Mesenchymal stem cell (in vitro differentiated cells and primary cell): ENCODE data around the gene AGK.

Experiments used
- DNase-seq: peaks from one replicate; pipeline ENCODE4 v3.0.0-alpha.2; 2013
- H2AFZ ChIP-seq: one replicate; pipeline ENCODE4 v1.6.1; 2013; ENCODE audit warnings: low read depth, mild to moderate bottlenecking, control low read depth, inconsistent platforms, low read length, moderate library complexity
- H2AK5ac ChIP-seq: 2 replicates; pipeline ENCODE4 v1.6.1; 2013; ENCODE audit warnings: low read length, moderate library complexity, mild to moderate bottlenecking, inconsistent platforms; ENCODE audit not compliant: severe bottlenecking
- H2BK120ac ChIP-seq: one replicate; pipeline ENCODE4 v1.6.1; 2013; ENCODE audit warnings: low read depth, mild to moderate bottlenecking, inconsistent platforms, low read length, moderate library complexity
- H2BK12ac ChIP-seq, 2 experiments: one replicate each; pipeline ENCODE4 v1.6.1; 2013; ENCODE audit warnings: inconsistent platforms in 2 of 2, low read length in 2 of 2, mild to moderate bottlenecking in 2 of 2, moderate library complexity in 2 of 2, control low read depth in 1 of 2
- H2BK15ac ChIP-seq: one replicate; pipeline ENCODE4 v1.6.1; 2013; ENCODE audit warnings: mild to moderate bottlenecking, low read depth, inconsistent platforms; ENCODE audit not compliant: poor library complexity, severe bottlenecking
- H2BK5ac ChIP-seq: 2 replicates; pipeline ENCODE4 v1.6.1; 2013; ENCODE audit warnings: low read depth, mild to moderate bottlenecking, low read length, control low read depth, inconsistent platforms; ENCODE audit not compliant: poor library complexity, severe bottlenecking
- H3K14ac ChIP-seq, 2 experiments: one replicate each; pipeline ENCODE4 v1.6.1; 2013; ENCODE audit warnings: inconsistent platforms in 2 of 2, low read length in 2 of 2, control low read depth in 1 of 2, mild to moderate bottlenecking in 1 of 2, moderate library complexity in 1 of 2
- H3K18ac ChIP-seq, 2 experiments: one replicate each; pipeline ENCODE4 v1.6.1; 2013; ENCODE audit warnings: inconsistent platforms in 2 of 2, low read length in 2 of 2, control low read depth in 1 of 2, low read depth in 1 of 2, mild to moderate bottlenecking in 1 of 2
- H3K23ac ChIP-seq, 2 experiments: one replicate each; pipeline ENCODE4 v1.6.1; 2013; ENCODE audit warnings: inconsistent platforms in 2 of 2, low read length in 2 of 2, mild to moderate bottlenecking in 2 of 2, moderate library complexity in 2 of 2, control low read depth in 1 of 2
- H3K27ac ChIP-seq: 2 replicates; pipeline ENCODE4 v1.5.1; 2013; ENCODE audit warnings: mild to moderate bottlenecking, moderate library complexity, low read length, control low read depth, inconsistent platforms; ENCODE audit not compliant: poor library complexity, severe bottlenecking
- H3K27me3 ChIP-seq, 2 experiments: 2 replicates each; pipeline versions ENCODE4 v1.6.1 to v1.7.0; 2013; ENCODE audit warnings: low read length in 2 of 2, mild to moderate bottlenecking in 2 of 2, moderate library complexity in 2 of 2, control low read depth in 1 of 2, inconsistent platforms in 1 of 2; ENCODE audit not compliant: control insufficient read depth in 1 of 2, insufficient read depth in 1 of 2
- H3K36me3 ChIP-seq, 2 experiments: 2 replicates each; pipeline versions ENCODE4 v1.6.1 to v1.7.0; 2013; ENCODE audit warnings: low read length in 2 of 2, control low read depth in 1 of 2, inconsistent platforms in 1 of 2, low read depth in 1 of 2, mild to moderate bottlenecking in 1 of 2; ENCODE audit not compliant: insufficient read depth in 2 of 2, control insufficient read depth in 1 of 2
- H3K4ac ChIP-seq, 2 experiments: one replicate each; pipeline ENCODE4 v1.6.1; 2013; ENCODE audit warnings: inconsistent platforms in 2 of 2, low read length in 2 of 2, mild to moderate bottlenecking in 2 of 2, moderate library complexity in 2 of 2, control low read depth in 1 of 2, low read depth in 1 of 2
- H3K4me1 ChIP-seq: 2 replicates; pipeline ENCODE4 v1.6.1; 2013; ENCODE audit warnings: low read depth, low read length, control low read depth; ENCODE audit not compliant: control insufficient read depth, insufficient read depth
- H3K4me2 ChIP-seq: 2 replicates; pipeline ENCODE4 v1.6.1; 2013; ENCODE audit warnings: low read length, mild to moderate bottlenecking, inconsistent platforms; ENCODE audit not compliant: poor library complexity, severe bottlenecking
- H3K4me3 ChIP-seq, 2 experiments: 2 replicates each; pipeline versions ENCODE4 v1.5.1 to v1.7.0; 2013; ENCODE audit warnings: low read length in 2 of 2, mild to moderate bottlenecking in 2 of 2, control low read depth in 1 of 2, low read depth in 1 of 2; ENCODE audit not compliant: insufficient read depth in 1 of 2
- H3K79me1 ChIP-seq: replicated peaks from 2 replicates; pipeline ENCODE4 v1.6.1; 2013; ENCODE audit warnings: mild to moderate bottlenecking, control low read depth, low read length, inconsistent platforms; ENCODE audit not compliant: poor library complexity, severe bottlenecking
- H3K9ac ChIP-seq: 2 replicates; pipeline ENCODE4 v1.7.0; 2013; ENCODE audit warnings: mild to moderate bottlenecking, low read length, moderate library complexity
- H3K9me3 ChIP-seq: 2 replicates; pipeline ENCODE4 v1.7.0; 2013; ENCODE audit warnings: mild to moderate bottlenecking, low read length; ENCODE audit not compliant: control insufficient read depth
- H4K8ac ChIP-seq: one replicate; pipeline ENCODE4 v1.6.1; 2013; ENCODE audit warnings: inconsistent platforms, mild to moderate bottlenecking, low read length, moderate library complexity
- H4K91ac ChIP-seq: one replicate; pipeline ENCODE4 v1.6.1; 2013; ENCODE audit warnings: mild to moderate bottlenecking, low read length, inconsistent platforms
- WGBS: methylation state at CpG from one replicate; pipeline ENCODE4 v1.1.7; 2013; ENCODE audit warnings: mixed read lengths; 5-methylcytosine and 5-hydroxymethylcytosine counted together

Gene AGK

DNA sequence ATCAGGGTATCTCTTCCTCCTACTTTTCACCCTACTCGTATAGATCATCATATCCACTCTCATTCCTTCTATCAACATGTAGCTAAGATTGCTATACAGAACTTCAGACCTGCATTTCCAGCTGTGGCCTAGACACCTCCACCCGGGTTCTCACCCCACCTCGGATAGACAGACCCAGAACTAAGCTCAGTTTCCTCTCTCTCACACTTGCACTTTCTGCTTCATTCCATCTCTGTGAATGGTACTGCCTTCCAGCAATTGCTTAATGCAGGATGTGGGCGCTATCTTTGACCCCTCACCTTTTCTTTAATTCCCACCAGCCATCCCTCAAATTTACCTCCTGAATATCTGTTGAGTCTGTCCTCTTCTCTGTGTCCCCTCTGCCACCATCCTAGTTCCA lies 35.7 kb downstream of the AGK start:
- Histone ChIP-seq H3K18ac (peak overlapping the region in 1 of 2 experiments; percentile 4), H2AFZ (no peak overlapping the region), H3K4me2 (no peak overlapping the region), H3K9me3 (no peaks in the 10 kb centered on the region), H3K36me3 (peaks cover 0 to 2% of the 10 kb centered on the region in 2 experiments), H2BK120ac (no peak overlapping the region), H2AK5ac (peak overlapping the region; percentile 78), H4K8ac (no peak overlapping the region), H3K9ac (peak overlapping the region; percentile 64), H3K27ac (peak overlapping the region; percentile 97), H3K4ac (no peak overlapping the region), H3K27me3 (no peaks in the 10 kb centered on the region), H3K14ac (no peak overlapping the region), H3K79me1 (peaks cover 14% of the 10 kb centered on the region), H3K4me3 (no peak overlapping the region), H3K4me1 (peaks cover 4% of the 10 kb centered on the region), H2BK5ac (no peak overlapping the region), H3K23ac (no peak overlapping the region), H4K91ac (no peak overlapping the region), H2BK12ac (no peak overlapping the region), H2BK15ac (no peak overlapping the region)
- WGBS = 82% methylated on average over 4 of the region's 4 CpGs
- DNase-seq = peak; percentile 9

DNA sequence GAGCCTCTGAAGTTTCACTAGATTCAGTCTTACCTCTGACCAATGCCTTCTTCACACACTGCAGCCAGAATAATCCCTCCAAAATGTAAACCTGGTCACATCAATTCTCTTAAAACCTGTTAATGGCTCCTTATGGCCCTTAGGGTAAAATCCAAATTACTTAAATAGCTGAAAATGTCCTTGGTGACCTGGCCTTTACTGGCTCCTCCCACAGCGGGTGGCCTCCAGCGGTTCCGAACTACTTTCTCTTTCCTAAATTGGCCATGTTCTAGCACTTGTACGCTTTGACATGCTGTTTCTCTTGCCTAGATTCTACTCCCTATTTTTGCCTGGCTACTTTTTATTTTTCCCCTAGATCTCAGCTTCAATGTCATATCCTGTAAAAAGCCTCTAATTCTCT lies 36.1 kb downstream of the AGK start:
- Histone ChIP-seq H3K79me1 (peaks cover 12% of the 10 kb centered on the region), H2BK120ac (no peak overlapping the region), H2BK12ac (no peak overlapping the region), H3K4me1 (peaks cover 4% of the 10 kb centered on the region), H2AFZ (no peak overlapping the region), H3K9me3 (no peaks in the 10 kb centered on the region), H3K9ac (no peak overlapping the region), H2BK15ac (no peak overlapping the region), H3K14ac (no peak overlapping the region), H4K91ac (no peak overlapping the region), H3K4ac (no peak overlapping the region), H2BK5ac (no peak overlapping the region), H3K18ac (no peak overlapping the region), H2AK5ac (peak overlapping the region; percentile 2), H3K36me3 (peaks cover 0 to 2% of the 10 kb centered on the region in 2 experiments), H3K4me3 (no peak overlapping the region), H3K27me3 (no peaks in the 10 kb centered on the region), H3K23ac (no peak overlapping the region), H4K8ac (no peak overlapping the region), H3K27ac (peak overlapping the region; percentile 97), H3K4me2 (no peak overlapping the region)
- DNase-seq = peak; percentile 4
- WGBS = 98% methylated on average over 4 of the region's 4 CpGs

DNA sequence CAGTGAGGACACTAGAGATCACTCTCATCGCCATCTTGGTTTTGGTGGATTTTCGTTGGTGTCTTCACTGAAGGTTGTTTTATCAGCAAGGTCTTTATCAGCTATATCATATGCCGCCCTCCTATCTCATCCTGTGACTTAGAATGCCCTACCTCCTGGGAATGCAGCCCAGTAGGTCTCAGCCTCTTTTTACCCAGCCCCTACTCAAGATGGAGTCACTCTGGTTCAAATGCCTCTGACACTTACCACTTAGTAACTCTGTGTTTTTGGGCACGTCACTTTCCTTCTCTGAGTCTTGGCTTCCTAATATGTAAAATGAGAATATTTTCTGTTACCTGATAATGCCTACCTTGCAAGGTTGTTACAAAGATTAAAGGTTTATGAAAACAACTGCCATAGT lies 37.7 kb downstream of the AGK start:
- Histone ChIP-seq H2BK5ac (no peak overlapping the region), H3K27ac (no peak overlapping the region), H3K9ac (no peak overlapping the region), H3K79me1 (peaks cover 10% of the 10 kb centered on the region), H3K14ac (no peak overlapping the region), H4K91ac (no peak overlapping the region), H3K4me2 (no peak overlapping the region), H3K27me3 (no peaks in the 10 kb centered on the region), H2BK12ac (no peak overlapping the region), H2BK15ac (no peak overlapping the region), H3K4me3 (no peak overlapping the region), H3K36me3 (no peaks in the 10 kb centered on the region), H3K18ac (no peak overlapping the region), H4K8ac (no peak overlapping the region), H2BK120ac (no peak overlapping the region), H3K9me3 (no peaks in the 10 kb centered on the region), H3K23ac (no peak overlapping the region), H3K4me1 (peaks cover 4% of the 10 kb centered on the region), H2AFZ (no peak overlapping the region), H3K4ac (no peak overlapping the region), H2AK5ac (no peak overlapping the region)
- WGBS = 97% methylated on average over 3 of the region's 4 CpGs
- no peak for DNase-seq

DNA sequence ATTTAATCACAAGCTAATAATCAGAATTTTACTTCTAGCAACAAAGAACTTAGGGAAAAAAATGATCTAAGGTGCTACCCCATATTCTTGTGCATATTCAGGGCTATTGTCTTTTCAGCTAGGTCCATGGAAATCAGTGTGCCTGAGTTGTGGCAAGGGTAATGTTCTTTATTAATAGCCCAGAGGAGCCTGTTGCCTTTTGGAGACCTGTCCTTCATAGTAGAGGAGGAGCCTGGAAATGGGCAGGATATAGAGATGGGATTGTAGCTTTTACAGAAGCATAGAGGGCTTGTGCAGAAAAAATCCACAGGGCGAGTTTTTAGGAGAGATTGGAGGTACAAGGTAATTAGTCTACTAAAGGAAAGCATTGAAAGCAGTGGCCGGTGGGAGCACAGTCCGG lies 38.9 kb downstream of the AGK start:
- Histone ChIP-seq H3K23ac (no peak overlapping the region), H2BK15ac (no peak overlapping the region), H3K9ac (no peak overlapping the region), H3K9me3 (no peaks in the 10 kb centered on the region), H2AFZ (no peak overlapping the region), H2BK120ac (no peak overlapping the region), H2BK5ac (no peak overlapping the region), H4K91ac (no peak overlapping the region), H3K4me2 (no peak overlapping the region), H3K14ac (no peak overlapping the region), H3K18ac (no peak overlapping the region), H3K79me1 (peaks cover 10% of the 10 kb centered on the region), H3K4me1 (peaks cover 3% of the 10 kb centered on the region), H3K27ac (no peak overlapping the region), H3K4ac (no peak overlapping the region), H3K4me3 (no peak overlapping the region), H4K8ac (no peak overlapping the region), H3K27me3 (no peaks in the 10 kb centered on the region), H2BK12ac (no peak overlapping the region), H3K36me3 (peaks cover 0 to 4% of the 10 kb centered on the region in 2 experiments), H2AK5ac (no peak overlapping the region)
- DNase-seq = no peak
- 99% methylated on average over 3 of the region's 3 CpGs for WGBS
